Neural cell (in vitro differentiated cells): Measurements from ENCODE around the gene FASTK. TPM values are rescaled to one million over a fixed set of nuclear protein-coding genes. Genes with fewer than 3 reads are reported as not detected.

ENCODE experiments used
- H2AFZ ChIP-seq: fragments of 200-600, 300-800 bp; sonication (generic), shearing (Covaris generic); 2 replicates; pipeline ENCODE4 v1.6.0; 2014; ENCODE audit warnings: low read depth, mild to moderate bottlenecking, antibody characterized with exemption, low read length, moderate library complexity
- H3F3A ChIP-seq: fragments of 200-600 bp; shearing (Covaris generic); 2 replicates; pipeline ENCODE4 v1.6.1; 2016; ENCODE audit warnings: mild to moderate bottlenecking, moderate library complexity, mixed read lengths, antibody characterized with exemption, low read length; ENCODE audit not compliant: insufficient read depth, poor library complexity, severe bottlenecking
- H3K27ac ChIP-seq: fragments of 200-600, 300-800 bp; sonication (generic), shearing (Covaris generic); 2 replicates; pipeline ENCODE4 v1.5.1; 2014; ENCODE audit warnings: mild to moderate bottlenecking, low read length, moderate library complexity
- H3K27me3 ChIP-seq: fragments of 300-800, 200-600 bp; sonication (generic), shearing (Covaris generic); 2 replicates; pipeline ENCODE4 v1.6.0; 2014; ENCODE audit warnings: mild to moderate bottlenecking, low read depth, low read length, moderate library complexity; ENCODE audit not compliant: insufficient read depth
- H3K36me3 ChIP-seq: fragments of 300-800, 200-600 bp; sonication (generic), shearing (Covaris generic); 2 replicates; pipeline ENCODE4 v1.5.1; 2014; ENCODE audit warnings: mild to moderate bottlenecking, antibody characterized with exemption, low read length, moderate library complexity; ENCODE audit not compliant: insufficient read depth
- H3K4me2 ChIP-seq: fragments of 300-800, 200-600 bp; sonication (generic), shearing (Covaris generic); 2 replicates; pipeline ENCODE4 v1.6.0; 2014; ENCODE audit warnings: mild to moderate bottlenecking, low read length
- H3K4me3 ChIP-seq: fragments of 300-800, 200-600 bp; sonication (generic), shearing (Covaris generic); 2 replicates; pipeline ENCODE4 v1.5.1; 2014; ENCODE audit warnings: mild to moderate bottlenecking, low read length, moderate library complexity
- H3K79me2 ChIP-seq: fragments of 200-600 bp; shearing (Covaris generic); replicated peaks from 2 replicates; pipeline ENCODE4 v1.6.0; 2014; ENCODE audit warnings: mild to moderate bottlenecking, low read length, moderate library complexity; ENCODE audit not compliant: insufficient read depth
- H3K9ac ChIP-seq: fragments of 300-800, 200-600 bp; sonication (generic), shearing (Covaris generic); 2 replicates; pipeline ENCODE4 v1.6.1; 2016; ENCODE audit warnings: mild to moderate bottlenecking, low read length, mixed read lengths
- H3K9me2 ChIP-seq: fragments of 200-600 bp; shearing (Covaris generic); 2 replicates; pipeline ENCODE4 v1.6.1; 2016; ENCODE audit warnings: mild to moderate bottlenecking, low read length, mixed read lengths; ENCODE audit not compliant: insufficient read depth
- H3K9me3 ChIP-seq: fragments of 200-600, 300-800 bp; sonication (generic), shearing (Covaris generic); 2 replicates; pipeline ENCODE4 v1.6.1; 2016; ENCODE audit warnings: mild to moderate bottlenecking, mixed run types, low read length, moderate library complexity, mixed read lengths
- H4K20me1 ChIP-seq: fragments of 200-600 bp; shearing (Covaris generic); 2 replicates; pipeline ENCODE4 v1.6.1; 2016; ENCODE audit warnings: mild to moderate bottlenecking, mixed run types; ENCODE audit not compliant: insufficient read depth
- EP300 ChIP-seq: fragments of 450-650 bp; conservative IDR thresholded peaks from 2 replicates; pipeline ENCODE4 v1.6.1; 2014; ENCODE audit warnings: antibody characterized with exemption, mild to moderate bottlenecking, moderate library complexity; ENCODE audit not compliant: poor library complexity, severe bottlenecking
- EZH2 ChIP-seq: fragments of 200-600, 300-800 bp; shearing (Covaris generic), sonication (generic); IDR thresholded peaks from 2 replicates; pipeline ENCODE4 v1.6.1; 2014; ENCODE audit warnings: antibody characterized with exemption, low read length, borderline replicate concordance, mild to moderate bottlenecking; ENCODE audit not compliant: insufficient read depth, poor library complexity, severe bottlenecking
- MXI1 ChIP-seq: fragments of 450-650 bp; conservative IDR thresholded peaks from 2 replicates; pipeline ENCODE4 v1.6.1; 2014; ENCODE audit warnings: antibody characterized with exemption, mild to moderate bottlenecking; ENCODE audit not compliant: poor library complexity, severe bottlenecking
- POLR2AphosphoS5 ChIP-seq: IDR thresholded peaks from 2 replicates; pipeline ENCODE4 v1.6.1; 2012
- RAD21 ChIP-seq: fragments of 450-650 bp; conservative IDR thresholded peaks from 2 replicates; pipeline ENCODE4 v1.6.1; 2014; ENCODE audit warnings: antibody characterized with exemption, mild to moderate bottlenecking, moderate library complexity
- REST ChIP-seq: IDR thresholded peaks from 2 replicates; pipeline ENCODE4 v1.6.1; 2012; ENCODE audit warnings: borderline replicate concordance
- SMC3 ChIP-seq: fragments of 450-650 bp; conservative IDR thresholded peaks from 2 replicates; pipeline ENCODE4 v1.6.1; 2014; ENCODE audit warnings: antibody characterized with exemption, mild to moderate bottlenecking, moderate library complexity; ENCODE audit not compliant: poor library complexity
- TAF1 ChIP-seq: IDR thresholded peaks from 2 replicates; pipeline ENCODE4 v1.6.1; 2012; ENCODE audit warnings: low read depth
- polyA plus RNA-seq: library from polyadenylated mRNA; depleted of rRNA; stranded (reverse); fragments of >200 nt; gene quantifications from 2 replicates; pipeline ENCODE4 v1.2.3, GENCODE V29; 2014
- TF ChIP-seq, protein P1 (sequence below): fragments of 450-650 bp; IDR thresholded peaks from 2 replicates; pipeline ENCODE4 v1.5.1; 2014; ENCODE audit warnings: antibody characterized with exemption, mild to moderate bottlenecking, moderate library complexity; ENCODE audit not compliant: poor library complexity, severe bottlenecking

FASTK gene
- polyA plus RNA-seq, 1 donor from 2014 or later: 147 TPM

DNA sequence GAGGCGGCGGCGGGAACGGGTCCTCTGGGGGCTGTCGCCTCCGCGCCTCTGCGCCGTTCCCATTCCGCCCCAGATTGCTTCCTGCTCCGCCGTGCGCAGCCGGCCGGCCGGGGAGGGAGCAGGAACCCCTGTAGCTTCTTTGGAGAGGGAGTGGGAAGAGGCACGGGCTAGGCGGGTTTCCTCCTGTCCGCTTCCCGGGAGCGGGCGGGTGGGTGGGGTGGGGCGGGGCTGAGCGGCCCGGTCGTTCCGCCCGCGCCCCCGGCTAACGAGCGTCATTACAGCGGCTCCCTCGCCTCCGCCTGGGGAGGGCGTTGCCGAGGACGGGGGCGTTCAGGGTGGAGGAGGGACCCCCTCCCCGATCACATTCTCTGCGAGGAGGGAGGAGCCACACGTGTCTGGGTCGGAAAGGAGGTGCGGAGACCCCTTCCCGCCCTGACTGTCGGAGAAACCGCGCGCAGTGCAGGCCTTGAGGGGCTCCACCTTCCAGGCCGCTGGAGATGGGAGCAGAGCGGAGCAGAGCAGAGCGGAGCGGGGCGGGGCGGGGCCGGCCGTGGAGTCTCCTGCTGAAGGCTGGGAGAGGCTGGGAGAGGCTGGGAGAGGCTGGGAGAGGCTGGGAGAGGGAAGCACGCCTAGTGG lies 45.4 kb upstream of the FASTK start:
- H3K9ac ChIP-seq: peak overlapping the region; percentile 23
- H2AFZ ChIP-seq: no peak overlapping the region
- H4K20me1 ChIP-seq: peaks cover 13% of the 10 kb centered on the region
- peaks cover 4% of the 10 kb centered on the region for H3F3A ChIP-seq
- no peak overlapping the region for H3K27ac ChIP-seq
- no peaks in the 10 kb centered on the region for H3K27me3 ChIP-seq
- TF ChIP-seq EZH2 (no peak), EP300 (no peak), SMC3 (no peak), TAF1 (no peak), POLR2AphosphoS5 (no peak), RAD21 (no peak), REST (no peak), MXI1 (no peak)
- TF ChIP-seq, protein P1, sequence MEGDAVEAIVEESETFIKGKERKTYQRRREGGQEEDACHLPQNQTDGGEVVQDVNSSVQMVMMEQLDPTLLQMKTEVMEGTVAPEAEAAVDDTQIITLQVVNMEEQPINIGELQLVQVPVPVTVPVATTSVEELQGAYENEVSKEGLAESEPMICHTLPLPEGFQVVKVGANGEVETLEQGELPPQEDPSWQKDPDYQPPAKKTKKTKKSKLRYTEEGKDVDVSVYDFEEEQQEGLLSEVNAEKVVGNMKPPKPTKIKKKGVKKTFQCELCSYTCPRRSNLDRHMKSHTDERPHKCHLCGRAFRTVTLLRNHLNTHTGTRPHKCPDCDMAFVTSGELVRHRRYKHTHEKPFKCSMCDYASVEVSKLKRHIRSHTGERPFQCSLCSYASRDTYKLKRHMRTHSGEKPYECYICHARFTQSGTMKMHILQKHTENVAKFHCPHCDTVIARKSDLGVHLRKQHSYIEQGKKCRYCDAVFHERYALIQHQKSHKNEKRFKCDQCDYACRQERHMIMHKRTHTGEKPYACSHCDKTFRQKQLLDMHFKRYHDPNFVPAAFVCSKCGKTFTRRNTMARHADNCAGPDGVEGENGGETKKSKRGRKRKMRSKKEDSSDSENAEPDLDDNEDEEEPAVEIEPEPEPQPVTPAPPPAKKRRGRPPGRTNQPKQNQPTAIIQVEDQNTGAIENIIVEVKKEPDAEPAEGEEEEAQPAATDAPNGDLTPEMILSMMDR: no peak
- H3K4me2 ChIP-seq: no peak overlapping the region
- H3K9me3 ChIP-seq: no peaks in the 10 kb centered on the region
- H3K79me2 ChIP-seq: no peaks in the 10 kb centered on the region
- H3K9me2 ChIP-seq: no peaks in the 10 kb centered on the region
- no peaks in the 10 kb centered on the region for H3K36me3 ChIP-seq
- H3K4me3 ChIP-seq: peak overlapping the region; percentile 54

- no peak overlapping the region for H3K4me2 ChIP-seq
- peak overlapping the region; percentile 54 for H3K4me3 ChIP-seq
- no peaks in the 10 kb centered on the region for H3K9me3 ChIP-seq
- H3K9ac ChIP-seq: peak overlapping the region; percentile 23
- no peaks in the 10 kb centered on the region for H3K27me3 ChIP-seq
- H3K36me3 ChIP-seq: no peaks in the 10 kb centered on the region
- H3F3A ChIP-seq: peaks cover 4% of the 10 kb centered on the region
- no peaks in the 10 kb centered on the region for H3K79me2 ChIP-seq
- H3K27ac ChIP-seq: no peak overlapping the region
- peaks cover 13% of the 10 kb centered on the region for H4K20me1 ChIP-seq
- TF ChIP-seq REST: no peak
- TF ChIP-seq, protein P1: peak; percentile 34
- no peaks in the 10 kb centered on the region for H3K9me2 ChIP-seq
- no peak overlapping the region for H2AFZ ChIP-seq
These were observed 44.8 kb upstream of the FASTK start for GRCh38 chr7:151125470-151125845.
